ENCODE measurements around the gene HPDL.

Gene HPDL

GRCh38 chr1:45354838-45355237 lies 28.1 kb downstream of the HPDL start:
- no peak for DNase-seq

DNA sequence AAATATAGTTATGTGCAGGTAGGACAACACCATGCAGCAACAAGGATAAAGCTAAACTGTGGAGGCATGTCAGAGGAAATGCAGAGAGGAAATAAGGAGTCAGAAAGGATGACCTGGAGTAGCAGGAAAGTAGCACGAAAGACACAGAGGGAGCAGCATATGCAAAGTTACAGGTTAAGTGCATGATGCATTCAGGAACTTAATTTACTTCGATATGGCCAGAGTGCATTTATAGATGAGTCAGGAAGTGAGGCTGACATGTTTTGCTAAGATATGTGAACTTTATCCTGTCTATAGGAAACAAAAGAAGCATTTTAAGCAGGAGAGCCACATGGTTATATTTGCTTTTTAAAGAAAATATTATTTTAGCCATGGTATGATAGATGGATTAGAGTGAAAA lies 29.0 kb downstream of the HPDL start:
- DNase-seq, result no peak

DNA sequence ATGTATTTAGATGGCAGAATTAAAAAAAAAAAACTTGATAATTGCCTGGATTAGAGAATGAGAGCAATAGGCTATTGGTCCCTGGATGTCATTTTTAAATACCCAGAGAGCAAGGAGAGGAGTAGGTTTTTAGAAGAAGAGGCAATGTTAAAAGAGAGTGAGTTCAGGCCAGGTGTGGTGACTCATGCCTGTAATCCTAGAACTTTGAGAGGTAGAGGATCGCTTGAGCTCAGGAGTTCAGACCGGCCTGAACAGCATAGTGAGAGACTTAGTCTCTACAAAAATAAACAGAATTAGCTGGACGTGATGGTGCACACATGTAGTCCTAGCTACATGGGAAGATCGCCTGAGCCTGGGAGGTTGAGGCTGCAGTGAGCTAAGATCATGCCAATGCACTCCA lies 29.5 kb downstream of the HPDL start:
- DNase-seq, result no peak

- DNase-seq, result peak; percentile 14
These were observed 33.3 kb downstream of the HPDL start for GRCh38 chr1:45359882-45360513.

- peak; percentile 20 for DNase-seq
These were observed 34.3 kb downstream of the HPDL start for GRCh38 chr1:45360981-45361380.

DNA sequence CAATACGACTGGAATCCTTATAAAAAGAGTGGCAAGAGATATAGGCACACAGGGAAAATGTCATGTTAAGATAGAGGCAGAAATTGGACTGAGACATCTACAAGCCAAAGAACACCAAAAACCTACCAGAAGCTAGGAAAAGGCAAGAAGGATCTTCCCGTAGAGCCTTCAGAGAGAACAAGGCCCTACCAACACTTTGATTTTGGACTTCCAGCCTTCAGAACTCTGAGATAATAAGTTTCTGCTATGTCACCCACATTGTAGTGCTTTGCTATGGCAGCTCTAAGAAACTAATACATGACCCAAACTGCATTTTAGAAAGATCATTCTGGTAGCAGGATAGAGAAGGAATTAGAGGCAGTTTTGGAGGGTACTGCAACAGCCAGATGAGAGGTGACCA lies 37.6 kb downstream of the HPDL start:
- DNase-seq, result no peak

DNA sequence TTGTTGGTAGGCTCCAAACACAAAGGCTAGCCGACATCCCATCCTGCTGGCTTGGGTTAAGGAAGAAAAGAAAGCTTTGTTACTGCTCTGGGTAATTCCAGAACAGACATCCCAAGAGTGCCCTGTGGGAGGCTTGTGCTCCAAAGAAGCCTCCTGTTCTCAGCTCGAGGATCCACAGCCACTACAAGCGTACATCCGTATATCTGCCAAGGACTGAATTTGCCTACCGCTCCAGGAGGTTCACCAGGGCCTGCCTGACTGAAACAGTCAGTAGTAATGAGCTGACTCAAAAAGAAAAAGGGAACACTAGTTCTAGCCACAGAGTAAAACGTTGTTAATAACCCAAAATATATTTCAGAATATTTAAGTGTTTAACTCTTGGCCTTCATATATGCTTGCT lies 38.4 kb downstream of the HPDL start:
- no peak for DNase-seq

DNA sequence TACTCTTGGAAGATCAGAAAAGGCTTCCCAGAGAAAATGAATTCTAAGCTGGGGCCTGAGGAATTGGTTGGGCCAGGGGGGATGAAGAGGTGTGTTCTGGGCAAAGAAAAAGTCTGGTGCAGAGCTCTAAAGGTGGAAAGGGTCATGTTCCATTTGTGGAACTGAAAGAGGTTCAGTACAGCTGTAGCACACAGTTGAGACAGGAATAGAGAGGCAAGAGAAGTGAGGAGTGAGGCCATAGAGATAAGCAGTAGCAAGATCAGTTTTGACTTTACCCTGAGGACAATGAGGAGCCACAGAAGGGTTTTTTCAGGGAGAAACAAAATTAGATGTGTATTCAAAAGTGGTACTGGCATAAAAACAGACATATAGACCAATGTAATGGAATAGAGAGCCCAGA lies 43.9 kb downstream of the HPDL start:
- DNase-seq, result no peak

DNA sequence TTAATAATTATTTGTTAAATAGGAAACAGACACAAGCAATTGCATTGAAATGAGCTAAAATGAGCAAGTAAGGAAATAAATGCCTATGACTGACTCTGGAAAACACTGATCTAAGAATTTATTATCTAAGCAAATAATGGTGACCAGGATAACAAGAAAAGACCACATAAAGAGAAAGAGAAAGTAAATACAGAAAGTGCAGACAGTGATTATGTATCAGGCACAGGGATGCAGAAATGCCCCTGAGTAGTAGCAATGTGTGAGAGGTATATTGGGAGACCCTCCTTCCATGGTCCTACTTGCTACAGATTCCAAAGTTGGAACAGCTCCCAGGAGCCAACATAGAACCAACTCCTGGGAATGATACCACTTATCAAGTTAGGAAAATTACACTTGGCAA lies 46.9 kb downstream of the HPDL start:
- DNase-seq, result no peak

GRCh38 chr1:45375104-45376090 lies 48.7 kb downstream of the HPDL start:
- no peak for DNase-seq

GRCh38 chr1:45378184-45378583 lies 51.5 kb downstream of the HPDL start:
- DNase-seq, result no peak
